ENCODE results near the gene CFAP74.

DNA sequence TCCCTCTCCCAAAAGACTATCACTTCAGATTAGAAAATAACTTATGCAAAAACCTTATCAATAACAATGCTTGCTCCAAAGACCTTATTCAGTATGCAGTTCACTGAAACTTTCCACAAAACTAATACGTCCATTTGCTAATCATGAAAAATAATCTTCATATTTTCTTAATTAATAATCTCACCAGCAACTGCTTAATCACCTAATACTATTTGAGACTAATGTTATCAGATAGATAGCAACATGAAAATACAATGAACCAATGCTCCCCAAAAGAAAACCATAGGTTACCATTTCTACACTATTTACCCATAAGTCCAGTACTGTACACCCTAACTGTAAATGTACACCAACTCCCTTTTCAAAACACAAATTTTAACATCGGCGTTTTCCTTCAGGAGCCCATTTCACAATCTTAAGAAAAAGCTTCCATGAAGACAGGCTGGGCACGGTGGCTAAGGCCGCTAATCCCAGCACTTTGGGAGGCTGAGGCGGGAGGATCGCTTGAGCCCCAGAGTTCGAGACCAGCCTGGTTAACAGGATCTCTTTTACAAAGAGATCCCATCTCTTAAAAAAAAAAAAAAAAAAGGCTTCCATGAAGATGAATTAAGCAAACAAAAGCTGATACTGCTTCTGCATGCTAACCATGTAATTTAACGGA, 114.4 kb downstream of the CFAP74 start:
- TF ChIP-seq, protein P1, sequence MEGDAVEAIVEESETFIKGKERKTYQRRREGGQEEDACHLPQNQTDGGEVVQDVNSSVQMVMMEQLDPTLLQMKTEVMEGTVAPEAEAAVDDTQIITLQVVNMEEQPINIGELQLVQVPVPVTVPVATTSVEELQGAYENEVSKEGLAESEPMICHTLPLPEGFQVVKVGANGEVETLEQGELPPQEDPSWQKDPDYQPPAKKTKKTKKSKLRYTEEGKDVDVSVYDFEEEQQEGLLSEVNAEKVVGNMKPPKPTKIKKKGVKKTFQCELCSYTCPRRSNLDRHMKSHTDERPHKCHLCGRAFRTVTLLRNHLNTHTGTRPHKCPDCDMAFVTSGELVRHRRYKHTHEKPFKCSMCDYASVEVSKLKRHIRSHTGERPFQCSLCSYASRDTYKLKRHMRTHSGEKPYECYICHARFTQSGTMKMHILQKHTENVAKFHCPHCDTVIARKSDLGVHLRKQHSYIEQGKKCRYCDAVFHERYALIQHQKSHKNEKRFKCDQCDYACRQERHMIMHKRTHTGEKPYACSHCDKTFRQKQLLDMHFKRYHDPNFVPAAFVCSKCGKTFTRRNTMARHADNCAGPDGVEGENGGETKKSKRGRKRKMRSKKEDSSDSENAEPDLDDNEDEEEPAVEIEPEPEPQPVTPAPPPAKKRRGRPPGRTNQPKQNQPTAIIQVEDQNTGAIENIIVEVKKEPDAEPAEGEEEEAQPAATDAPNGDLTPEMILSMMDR (IDR thresholded peaks at IDR 0.05 in 4 of 5, conservative IDR thresholded peaks at IDR 0.05 in 1 of 5): no peak
- no peak for TF ChIP-seq POLR2A (IDR thresholded peaks at IDR 0.05)
